ENCODE data around the gene LKAAEAR1. TPM values are rescaled to one million over a fixed set of nuclear protein-coding genes. Genes with fewer than 3 reads are reported as not detected.
A peak's percentile ranks its signal among the peaks of the same experiment; 100 is the strongest.

The LKAAEAR1 gene
- total and polyA plus RNA-seq, 2 of the 13 experiments (the other 11 are each of a cell fraction or from before 2014, with no cell fraction given) = not detected

- TF ChIP-seq, protein P1, sequence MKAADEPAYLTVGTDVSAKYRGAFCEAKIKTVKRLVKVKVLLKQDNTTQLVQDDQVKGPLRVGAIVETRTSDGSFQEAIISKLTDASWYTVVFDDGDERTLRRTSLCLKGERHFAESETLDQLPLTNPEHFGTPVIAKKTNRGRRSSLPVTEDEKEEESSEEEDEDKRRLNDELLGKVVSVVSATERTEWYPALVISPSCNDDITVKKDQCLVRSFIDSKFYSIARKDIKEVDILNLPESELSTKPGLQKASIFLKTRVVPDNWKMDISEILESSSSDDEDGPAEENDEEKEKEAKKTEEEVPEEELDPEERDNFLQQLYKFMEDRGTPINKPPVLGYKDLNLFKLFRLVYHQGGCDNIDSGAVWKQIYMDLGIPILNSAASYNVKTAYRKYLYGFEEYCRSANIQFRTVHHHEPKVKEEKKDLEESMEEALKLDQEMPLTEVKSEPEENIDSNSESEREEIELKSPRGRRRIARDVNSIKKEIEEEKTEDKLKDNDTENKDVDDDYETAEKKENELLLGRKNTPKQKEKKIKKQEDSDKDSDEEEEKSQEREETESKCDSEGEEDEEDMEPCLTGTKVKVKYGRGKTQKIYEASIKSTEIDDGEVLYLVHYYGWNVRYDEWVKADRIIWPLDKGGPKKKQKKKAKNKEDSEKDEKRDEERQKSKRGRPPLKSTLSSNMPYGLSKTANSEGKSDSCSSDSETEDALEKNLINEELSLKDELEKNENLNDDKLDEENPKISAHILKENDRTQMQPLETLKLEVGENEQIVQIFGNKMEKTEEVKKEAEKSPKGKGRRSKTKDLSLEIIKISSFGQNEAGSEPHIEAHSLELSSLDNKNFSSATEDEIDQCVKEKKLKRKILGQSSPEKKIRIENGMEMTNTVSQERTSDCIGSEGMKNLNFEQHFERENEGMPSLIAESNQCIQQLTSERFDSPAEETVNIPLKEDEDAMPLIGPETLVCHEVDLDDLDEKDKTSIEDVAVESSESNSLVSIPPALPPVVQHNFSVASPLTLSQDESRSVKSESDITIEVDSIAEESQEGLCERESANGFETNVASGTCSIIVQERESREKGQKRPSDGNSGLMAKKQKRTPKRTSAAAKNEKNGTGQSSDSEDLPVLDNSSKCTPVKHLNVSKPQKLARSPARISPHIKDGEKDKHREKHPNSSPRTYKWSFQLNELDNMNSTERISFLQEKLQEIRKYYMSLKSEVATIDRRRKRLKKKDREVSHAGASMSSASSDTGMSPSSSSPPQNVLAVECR (CRISPR knock-in tag; IDR thresholded peaks at IDR 0.05; ENCODE audit: borderline replicate concordance) = peak; percentile 74
- TF ChIP-seq ZBTB26 (CRISPR knock-in tag; IDR thresholded peaks at IDR 0.05; ENCODE audit: borderline replicate concordance) (0 out of 2 replicates have a peak, but pooled peaks have one; percentile 55), ZBTB7A (CRISPR knock-in tag; IDR thresholded peaks at IDR 0.05) (peak; percentile 81), ZNF207 (IDR thresholded peaks at IDR 0.05; ENCODE audit: borderline replicate concordance) (no peak), ZNF891 (CRISPR knock-in tag; IDR thresholded peaks at IDR 0.05) (peak; percentile 99), ZBTB7B (CRISPR knock-in tag; IDR thresholded peaks at IDR 0.05) (peak; percentile 79), HBP1 (CRISPR knock-in tag; IDR thresholded peaks at IDR 0.05; ENCODE audit: low read depth) (no peak)
- TF ChIP-seq, protein P2, sequence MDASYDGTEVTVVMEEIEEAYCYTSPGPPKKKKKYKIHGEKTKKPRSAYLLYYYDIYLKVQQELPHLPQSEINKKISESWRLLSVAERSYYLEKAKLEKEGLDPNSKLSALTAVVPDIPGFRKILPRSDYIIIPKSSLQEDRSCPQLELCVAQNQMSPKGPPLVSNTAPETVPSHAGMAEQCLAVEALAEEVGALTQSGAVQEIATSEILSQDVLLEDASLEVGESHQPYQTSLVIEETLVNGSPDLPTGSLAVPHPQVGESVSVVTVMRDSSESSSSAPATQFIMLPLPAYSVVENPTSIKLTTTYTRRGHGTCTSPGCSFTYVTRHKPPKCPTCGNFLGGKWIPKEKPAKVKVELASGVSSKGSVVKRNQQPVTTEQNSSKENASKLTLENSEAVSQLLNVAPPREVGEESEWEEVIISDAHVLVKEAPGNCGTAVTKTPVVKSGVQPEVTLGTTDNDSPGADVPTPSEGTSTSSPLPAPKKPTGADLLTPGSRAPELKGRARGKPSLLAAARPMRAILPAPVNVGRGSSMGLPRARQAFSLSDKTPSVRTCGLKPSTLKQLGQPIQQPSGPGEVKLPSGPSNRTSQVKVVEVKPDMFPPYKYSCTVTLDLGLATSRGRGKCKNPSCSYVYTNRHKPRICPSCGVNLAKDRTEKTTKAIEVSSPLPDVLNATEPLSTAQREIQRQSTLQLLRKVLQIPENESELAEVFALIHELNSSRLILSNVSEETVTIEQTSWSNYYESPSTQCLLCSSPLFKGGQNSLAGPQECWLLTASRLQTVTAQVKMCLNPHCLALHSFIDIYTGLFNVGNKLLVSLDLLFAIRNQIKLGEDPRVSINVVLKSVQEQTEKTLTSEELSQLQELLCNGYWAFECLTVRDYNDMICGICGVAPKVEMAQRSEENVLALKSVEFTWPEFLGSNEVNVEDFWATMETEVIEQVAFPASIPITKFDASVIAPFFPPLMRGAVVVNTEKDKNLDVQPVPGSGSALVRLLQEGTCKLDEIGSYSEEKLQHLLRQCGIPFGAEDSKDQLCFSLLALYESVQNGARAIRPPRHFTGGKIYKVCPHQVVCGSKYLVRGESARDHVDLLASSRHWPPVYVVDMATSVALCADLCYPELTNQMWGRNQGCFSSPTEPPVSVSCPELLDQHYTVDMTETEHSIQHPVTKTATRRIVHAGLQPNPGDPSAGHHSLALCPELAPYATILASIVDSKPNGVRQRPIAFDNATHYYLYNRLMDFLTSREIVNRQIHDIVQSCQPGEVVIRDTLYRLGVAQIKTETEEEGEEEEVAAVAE (CRISPR knock-in tag; IDR thresholded peaks at IDR 0.05; ENCODE audit: borderline replicate concordance) = no peak; the same call in 1 of the 2 replicates
- TF ChIP-seq, protein P3, sequence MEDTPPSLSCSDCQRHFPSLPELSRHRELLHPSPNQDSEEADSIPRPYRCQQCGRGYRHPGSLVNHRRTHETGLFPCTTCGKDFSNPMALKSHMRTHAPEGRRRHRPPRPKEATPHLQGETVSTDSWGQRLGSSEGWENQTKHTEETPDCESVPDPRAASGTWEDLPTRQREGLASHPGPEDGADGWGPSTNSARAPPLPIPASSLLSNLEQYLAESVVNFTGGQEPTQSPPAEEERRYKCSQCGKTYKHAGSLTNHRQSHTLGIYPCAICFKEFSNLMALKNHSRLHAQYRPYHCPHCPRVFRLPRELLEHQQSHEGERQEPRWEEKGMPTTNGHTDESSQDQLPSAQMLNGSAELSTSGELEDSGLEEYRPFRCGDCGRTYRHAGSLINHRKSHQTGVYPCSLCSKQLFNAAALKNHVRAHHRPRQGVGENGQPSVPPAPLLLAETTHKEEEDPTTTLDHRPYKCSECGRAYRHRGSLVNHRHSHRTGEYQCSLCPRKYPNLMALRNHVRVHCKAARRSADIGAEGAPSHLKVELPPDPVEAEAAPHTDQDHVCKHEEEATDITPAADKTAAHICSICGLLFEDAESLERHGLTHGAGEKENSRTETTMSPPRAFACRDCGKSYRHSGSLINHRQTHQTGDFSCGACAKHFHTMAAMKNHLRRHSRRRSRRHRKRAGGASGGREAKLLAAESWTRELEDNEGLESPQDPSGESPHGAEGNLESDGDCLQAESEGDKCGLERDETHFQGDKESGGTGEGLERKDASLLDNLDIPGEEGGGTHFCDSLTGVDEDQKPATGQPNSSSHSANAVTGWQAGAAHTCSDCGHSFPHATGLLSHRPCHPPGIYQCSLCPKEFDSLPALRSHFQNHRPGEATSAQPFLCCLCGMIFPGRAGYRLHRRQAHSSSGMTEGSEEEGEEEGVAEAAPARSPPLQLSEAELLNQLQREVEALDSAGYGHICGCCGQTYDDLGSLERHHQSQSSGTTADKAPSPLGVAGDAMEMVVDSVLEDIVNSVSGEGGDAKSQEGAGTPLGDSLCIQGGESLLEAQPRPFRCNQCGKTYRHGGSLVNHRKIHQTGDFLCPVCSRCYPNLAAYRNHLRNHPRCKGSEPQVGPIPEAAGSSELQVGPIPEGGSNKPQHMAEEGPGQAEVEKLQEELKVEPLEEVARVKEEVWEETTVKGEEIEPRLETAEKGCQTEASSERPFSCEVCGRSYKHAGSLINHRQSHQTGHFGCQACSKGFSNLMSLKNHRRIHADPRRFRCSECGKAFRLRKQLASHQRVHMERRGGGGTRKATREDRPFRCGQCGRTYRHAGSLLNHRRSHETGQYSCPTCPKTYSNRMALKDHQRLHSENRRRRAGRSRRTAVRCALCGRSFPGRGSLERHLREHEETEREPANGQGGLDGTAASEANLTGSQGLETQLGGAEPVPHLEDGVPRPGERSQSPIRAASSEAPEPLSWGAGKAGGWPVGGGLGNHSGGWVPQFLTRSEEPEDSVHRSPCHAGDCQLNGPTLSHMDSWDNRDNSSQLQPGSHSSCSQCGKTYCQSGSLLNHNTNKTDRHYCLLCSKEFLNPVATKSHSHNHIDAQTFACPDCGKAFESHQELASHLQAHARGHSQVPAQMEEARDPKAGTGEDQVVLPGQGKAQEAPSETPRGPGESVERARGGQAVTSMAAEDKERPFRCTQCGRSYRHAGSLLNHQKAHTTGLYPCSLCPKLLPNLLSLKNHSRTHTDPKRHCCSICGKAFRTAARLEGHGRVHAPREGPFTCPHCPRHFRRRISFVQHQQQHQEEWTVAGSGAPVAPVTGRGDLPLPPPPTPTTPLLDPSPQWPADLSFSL (CRISPR knock-in tag; IDR thresholded peaks at IDR 0.05) = no peak
These were observed 42.0 kb downstream of the LKAAEAR1 start (continued) for GRCh38 chr20:64042054-64042781.

Measured in HepG2 (cell line).